KG1 (cell line): ENCODE measurements around the gene NUDT4.
"Not testable (repeated sequence)": the region's sequence is repeated elsewhere in the genome, so short reads cannot be mapped to it uniquely, and the experiment has no call there.

Experiments used
- DNase-seq: peaks from one replicate; lab custom pipeline; 2025; lab: John Stamatoyannopoulos, UW

Gene NUDT4

DNA sequence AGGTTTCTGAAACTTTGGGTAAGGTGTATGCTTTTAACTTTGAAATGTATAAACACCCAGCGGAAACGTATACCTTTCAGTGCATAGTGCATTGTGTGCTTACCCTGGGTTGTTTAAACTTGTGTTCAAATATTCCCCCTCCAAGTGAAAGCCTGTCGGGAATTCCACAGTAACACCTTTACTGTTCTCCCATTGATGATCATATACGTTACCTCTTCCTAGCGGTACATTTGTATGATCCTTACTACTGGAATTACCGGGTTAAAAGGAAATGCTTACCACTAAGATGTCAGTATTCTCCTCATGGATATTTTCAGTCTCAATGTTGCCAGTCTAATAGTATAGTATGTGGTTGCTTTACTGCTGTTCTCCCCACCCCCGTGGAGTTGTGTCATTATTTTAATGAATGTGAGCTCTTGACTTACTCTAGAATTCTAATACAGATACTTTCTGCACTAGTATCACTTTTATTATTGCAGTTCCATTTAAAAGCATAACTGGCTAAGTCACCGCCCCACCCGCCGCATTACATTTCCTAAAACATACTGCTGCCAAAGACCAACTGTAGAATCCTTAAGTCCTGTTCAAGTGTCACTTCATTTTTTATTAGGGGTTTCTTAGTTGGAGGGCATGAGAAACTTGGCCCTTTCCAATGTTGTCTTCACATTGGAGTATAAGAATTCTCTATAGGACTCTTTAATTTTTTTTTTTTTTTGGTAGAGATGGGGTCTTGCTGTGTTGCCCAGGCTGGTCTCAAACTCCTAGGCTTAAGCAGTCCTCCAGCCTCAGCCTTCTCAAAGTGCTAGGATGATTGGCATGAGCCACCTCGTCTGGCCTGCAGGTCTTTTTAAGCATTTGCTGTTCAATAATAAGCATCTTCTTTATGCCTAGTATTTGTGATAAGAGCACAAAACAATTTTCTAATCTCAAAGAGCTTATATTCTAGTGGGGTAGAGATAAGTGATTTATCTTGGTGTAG, 24.9 kb downstream of the NUDT4 start:
- no peak for DNase-seq

DNA sequence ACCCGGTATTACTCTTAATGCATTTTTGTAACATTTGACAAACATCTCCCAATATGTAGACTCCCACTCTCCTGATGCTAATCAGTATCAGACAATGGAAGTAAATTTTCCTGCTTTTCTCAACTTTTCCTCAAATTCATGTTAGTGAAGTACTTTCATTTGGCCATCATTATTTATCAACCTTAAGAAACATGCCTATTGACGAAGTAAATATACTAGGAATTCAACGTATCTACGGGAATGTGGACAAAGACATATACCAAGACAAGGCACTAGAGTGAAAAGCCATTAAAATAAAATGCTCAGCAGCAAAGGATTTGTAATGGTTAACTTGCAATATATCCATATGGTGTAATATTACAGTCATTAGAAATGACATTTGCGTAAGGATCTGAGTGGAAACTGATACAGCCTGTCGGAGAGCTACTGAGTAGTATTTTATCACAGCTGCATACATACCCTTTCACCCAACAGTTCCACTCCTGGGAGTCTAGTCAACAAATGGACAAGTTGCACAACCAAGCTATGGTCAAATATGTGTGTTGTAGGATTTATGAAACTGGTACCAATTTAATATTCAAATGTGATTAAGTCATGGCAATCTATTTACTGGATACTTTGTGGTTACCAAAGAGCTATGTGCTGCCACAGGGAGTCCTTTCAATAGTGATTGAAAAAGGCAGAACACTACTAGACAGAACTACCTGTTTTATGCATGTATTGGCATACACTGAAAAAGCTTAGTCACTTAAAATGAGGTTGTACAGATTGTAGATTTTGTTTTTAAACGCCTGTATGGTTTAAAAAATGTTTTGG, 26.5 kb downstream of the NUDT4 start:
- DNase-seq: no peak

DNA sequence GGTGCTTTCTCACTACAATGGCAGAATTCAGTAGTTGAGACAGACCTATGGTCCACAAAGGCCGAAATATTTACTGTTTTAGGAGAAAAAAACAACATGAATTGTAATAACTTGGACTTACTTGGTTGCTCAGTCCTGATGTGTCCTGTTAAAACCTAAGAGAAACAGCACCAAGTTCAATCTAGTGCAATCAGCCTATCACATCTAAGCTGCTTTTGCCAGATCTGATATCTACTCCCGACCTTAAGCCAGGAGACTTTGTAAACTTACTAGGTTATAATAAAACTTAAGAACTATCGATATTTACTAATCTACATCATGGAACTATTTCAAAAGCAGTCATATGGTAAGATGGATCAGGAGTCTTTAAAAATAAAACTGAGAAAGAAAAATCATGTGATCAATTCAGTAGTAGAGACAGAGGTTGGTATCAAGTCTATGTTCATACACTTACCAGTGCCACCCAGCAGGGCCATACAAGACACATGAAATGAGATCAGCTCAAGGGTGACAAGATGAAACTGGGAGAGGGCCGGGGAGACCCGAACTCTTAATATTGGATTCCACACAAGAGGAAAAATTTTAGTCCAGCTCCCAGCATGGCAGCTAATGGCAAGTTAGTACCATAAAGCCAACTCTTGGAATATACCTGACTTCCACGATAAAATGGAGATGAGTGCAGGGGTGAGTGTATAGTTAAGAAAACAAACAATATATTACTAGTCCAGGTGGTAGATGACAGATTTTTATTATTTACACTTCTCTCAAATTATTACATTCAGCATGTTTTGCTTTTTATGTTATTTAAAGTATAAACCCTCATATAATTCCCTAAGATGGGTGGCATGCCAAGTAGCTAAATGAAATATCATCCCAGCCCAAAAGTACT, 27.5 kb downstream of the NUDT4 start:
- DNase-seq: no peak

DNA sequence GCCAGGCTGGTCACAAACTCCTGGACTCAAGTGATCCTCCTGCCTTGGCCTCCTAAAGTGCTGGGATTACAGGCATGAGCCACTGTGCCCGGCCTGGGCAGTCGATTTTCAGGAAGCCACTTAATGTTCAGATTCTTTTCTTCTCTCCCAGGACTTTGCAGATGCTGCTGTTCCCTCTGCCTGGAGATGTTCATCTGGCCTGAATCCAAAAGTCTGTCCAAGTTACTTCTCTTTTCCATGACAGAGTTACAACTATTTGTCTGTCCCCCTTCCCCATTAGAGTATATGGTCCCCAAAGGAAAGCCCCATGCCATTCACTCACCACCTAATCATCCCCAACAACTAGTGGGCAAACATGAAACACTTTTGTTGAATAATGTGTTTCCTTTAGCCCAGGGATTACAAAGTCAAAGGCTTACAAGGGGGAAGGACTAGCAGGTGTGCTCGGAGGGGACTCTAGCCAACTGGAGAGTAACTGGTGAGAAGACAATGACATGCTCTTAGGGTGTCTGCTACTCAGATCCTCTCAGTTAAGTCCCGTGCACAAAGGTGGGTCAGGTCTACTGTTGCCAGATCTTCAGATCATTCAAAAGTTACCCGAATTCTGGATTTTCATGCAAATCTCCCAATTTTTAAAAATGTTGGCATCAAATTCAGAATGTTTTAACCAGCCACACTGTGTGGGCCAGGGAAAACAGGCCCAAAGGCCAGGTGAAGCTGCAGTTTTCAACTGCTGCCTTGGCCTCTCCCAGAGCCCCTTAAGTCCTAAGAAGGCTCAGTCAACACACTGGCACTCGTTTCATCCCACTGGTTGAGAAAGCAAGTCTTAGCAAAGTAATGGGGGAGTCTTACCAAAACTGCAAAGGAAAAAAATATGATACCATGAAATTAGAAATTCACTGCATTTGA, 29.6 kb downstream of the NUDT4 start:
- no peak for DNase-seq

DNA sequence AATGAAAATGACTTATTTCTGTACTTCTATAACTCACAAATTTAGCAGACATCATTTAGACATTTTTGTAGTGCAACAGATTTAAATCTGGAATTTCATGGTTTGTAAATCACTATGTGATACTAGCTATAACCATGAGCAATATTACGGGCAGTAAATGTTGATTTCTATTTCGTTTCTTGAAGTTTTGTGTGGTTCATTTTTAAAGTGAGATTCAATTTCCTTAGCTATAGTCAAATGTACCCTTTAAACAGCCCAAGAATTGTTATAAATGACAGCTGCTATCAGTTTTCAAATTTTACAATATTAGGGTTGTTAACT, 30.2 kb downstream of the NUDT4 start:
- DNase-seq: no peak

DNA sequence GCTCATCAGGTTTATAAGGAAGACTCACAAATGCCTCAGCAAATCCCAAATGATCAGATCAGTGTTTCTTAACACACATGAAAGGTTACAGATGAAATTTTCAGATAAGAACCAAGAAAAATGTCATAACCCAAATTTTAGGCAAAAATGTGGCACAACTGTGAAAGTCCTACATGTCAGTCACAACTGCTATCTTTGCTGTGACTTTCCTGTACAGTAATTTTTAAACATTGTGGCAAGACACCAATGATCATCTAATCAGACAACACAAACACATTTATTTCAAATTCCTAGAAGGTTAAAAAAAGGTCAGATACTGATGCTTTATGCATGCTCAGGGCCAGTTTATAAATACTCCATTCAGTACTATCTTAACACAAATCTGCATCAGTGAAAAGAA, 31.1 kb downstream of the NUDT4 start:
- no peak for DNase-seq

DNA sequence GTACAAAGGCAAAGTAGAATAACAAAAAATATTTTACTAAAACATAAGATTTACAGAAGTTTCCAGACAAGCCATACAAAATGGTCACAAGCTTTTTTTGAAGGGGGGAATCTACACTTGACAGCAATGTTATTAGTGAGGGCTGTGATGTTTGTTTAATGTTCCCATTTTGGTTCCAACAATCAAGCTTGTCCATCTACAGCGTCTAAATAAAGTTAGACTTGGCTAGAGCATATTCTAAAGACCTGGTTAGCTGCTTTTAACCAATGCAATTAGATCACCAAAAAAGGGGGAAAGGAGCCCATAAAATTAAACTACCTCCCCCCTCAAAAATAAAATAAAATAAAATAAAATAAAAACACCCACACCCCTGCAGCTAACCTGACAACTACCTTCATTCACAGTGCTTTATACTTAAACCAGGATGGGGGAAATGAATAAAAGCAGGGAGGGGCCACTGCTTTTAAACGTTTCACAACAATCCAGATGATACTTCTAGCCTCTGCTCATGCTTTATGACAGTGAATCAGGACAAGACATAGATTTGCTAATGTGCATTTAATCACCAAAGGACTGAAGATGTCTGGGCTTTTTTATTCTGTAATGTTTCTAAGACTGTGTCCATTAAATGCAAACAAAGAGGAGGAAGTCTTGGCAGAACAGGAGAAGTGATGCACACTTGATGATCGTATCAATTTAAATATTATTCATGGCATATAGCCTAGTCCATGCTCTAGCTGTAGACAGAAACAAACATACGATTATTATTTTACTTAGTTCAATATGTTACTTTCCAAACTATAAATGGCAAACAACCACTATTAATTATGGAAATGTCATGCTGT, 31.8 kb downstream of the NUDT4 start:
- DNase-seq: not testable (repeated sequence)

DNA sequence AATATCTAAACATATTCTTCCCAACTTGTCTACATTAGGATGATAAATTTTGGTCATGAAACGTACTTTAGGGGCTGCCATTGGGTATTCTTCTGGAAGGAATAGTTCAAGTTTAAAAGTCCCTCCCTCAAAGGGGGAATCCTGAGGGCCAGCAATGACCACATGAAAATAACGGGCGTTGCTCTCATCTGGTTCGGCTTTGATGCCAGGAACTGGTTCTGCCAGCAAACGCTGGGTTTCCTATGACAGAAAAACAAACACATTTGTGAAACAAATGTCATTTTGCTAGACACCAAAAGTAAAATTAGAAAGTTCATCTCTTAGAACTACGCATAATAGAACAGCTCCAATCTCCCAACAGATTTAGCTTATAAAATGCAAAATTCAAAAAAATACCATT, 33.3 kb downstream of the NUDT4 start:
- not testable (repeated sequence) for DNase-seq

DNA sequence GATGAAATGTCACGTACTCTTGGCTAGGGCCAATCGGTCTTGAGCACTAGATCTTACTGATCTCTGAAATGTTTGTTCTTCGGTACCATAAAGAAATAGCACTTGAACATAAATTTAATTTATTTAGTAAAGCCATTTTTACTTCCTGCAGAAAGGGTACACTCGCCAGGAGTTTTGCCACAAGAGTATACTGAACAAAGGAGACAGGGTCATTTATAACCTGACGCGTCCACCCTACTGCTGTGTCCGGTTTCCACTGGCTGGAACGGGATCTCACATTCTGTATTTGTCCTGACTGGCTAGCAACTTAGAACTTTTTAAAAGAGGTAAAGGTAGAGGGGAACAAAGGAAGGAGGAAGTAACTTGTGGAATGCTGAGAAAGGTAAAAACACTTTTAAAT, 34.7 kb downstream of the NUDT4 start:
- not testable (repeated sequence) for DNase-seq

DNA sequence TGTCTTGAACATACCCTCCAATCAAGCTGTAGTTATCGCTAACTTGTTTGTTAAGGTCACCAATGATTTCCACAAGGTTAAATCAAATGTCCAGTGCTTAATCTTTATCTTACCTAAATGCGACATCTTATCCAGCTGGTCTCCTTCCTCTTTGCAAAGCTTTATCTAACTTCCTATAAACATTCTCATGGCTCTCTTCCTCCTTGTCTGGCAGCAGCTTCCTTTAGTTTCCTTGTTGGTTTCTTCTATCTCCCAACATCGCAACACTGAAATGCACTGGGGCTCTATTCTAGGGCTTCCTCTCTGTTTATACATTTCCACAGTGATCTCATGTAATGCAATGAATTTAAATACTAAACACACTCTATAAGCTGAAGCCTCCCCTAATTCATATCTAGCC, 35.3 kb downstream of the NUDT4 start:
- DNase-seq: no peak

DNA sequence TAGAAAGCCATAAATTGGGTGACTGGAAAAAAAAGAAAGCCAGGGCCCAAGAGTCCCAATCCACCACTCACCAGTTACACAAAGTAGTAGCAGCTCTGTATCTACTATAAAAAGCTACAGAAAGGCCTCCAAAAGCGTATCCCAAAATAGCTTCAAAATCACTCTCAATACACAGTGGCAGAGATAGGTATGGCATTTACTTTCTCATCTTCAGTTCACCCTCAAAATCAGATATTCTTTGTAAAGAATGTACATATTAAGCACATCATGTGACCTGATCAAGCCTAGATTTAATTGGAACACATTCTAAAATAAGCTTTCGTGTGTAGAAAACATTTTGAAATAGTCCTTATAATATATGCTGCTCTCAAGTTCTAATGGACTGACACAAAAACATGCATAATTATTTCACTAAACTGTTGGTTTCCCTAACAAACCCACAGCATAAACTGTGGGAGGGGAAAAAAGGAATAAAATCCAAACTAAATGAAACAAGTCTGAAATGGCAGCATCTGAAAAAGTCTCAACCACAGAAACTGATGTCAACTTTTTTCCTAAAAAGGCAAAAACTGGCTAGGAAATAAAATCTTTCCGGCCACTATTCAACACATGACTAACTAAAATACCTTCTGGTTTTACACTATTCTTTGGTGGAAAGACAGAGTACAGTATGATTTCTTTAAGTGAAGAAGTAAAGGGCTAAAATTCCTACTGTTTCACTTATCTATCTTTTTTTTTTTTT, 38.2 kb downstream of the NUDT4 start:
- no peak for DNase-seq

DNA sequence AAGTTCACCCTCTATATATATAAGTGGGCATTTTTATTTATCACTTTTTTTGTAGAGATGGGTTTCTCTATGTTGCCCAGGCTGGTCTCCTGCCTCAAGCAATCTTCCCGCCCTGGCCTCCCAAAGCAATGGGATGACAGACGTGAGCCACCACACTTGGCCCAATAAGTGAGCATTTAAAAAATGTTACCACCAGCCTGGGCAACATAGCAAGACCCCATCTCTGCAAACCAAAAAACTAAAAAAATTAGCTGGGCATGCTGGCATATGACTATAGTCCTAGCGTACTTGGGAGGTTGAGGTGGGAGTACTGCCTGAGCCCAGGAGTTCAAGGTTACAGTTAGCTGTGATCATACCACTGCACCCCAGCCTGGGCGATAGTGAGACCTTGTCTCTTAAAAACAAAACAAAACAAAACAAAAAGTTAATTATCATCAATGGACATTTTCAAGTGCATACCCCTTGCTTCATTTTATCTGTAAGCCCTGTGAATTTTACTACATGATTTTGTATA, 40.3 kb downstream of the NUDT4 start:
- no peak for DNase-seq

DNA sequence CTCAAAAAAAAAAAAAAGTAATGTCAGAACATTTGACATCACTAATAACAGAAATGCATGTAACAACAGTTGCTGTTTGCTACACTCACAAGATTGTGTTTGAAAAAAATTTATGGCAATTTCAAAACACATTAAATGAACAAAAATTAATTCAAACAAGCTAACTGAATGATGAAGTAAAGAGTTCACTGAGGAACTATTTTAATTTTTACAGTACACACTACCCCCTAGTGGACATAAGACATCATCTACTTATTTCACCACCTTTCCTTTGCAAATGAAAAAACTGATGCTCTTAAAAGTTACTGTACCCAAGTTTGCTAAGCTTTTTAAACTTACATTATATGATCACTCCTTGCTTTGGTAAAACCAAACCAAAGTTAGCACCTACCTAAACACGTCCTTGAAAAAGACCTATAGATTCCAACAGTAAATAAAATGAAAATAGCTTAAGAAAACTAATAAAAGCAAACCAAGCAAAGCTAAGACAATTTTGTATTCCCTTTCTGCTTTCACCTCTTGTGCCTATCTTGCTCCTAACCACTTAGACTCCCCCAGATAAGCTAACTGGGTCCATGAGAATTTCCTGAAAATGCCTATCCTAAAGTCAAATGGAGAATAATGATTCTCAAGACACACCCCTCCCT, 41.8 kb downstream of the NUDT4 start:
- peak; percentile 48 for DNase-seq

DNA sequence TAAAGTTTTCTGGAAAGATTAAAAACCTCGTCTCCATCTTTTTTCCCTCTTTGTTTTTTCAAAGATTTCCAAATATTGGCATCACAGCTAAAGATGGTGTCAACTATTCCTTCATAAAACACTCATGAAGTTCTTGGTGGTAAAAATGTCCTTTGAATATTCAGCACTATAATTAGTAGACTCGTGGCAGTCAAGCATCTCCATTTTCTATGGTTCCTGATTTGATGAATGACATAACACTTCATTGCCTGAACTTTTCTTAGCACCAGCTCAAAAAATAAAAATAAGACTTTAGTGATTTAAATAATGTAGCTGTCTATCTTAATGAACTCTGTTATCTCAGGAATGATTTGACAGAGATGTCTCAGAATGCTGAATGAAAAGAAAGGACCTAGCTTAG, 44.3 kb downstream of the NUDT4 start:
- DNase-seq: no peak

DNA sequence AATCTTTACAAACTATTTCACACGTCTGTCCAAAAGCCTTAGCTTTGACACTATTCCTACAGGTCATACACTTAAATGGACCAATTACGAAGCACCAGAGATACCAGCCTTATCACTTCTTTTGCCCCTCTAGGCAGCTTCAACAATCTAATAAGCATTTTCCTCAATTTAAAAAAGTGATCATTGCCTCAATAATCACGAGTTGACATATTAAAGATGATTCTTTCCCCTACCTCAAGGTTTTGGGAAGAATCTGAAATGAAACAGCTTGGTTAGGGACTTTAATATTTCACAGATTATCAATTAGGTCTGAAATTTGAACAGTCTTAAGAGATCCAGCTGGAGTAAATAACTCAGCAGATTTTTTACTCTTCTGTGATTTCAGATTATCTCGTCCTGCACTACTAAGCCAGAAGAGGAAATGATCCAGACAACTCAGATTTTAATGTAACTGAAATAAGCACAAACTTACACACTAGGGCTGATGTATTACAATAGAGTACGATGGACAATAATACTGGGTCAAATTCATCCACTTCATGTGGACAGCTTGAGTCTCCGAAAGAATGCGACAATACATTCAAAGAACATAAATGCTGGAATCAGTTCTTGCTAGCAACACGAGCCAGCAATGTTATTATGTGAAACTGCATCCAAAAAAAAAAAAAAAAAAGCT, 48.1 kb downstream of the NUDT4 start:
- no peak for DNase-seq

DNA sequence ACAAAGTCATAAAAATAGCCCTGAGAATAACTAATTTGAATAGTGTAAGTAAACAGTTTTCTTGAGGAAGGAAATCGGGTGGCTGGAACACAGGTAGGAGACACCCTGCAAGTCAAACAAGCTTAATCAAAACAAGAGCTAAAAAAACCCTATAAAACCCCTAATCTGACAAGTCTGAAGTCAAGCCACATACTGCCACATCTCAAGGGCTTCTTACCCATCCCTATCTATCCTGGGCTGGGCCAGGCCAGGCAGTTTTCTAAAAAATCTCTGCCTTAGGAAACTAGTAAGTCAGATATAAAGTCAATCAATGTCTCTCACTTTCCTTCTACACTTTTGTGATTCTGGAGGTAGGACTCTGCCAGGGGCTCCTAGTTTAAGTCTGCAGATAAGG, 48.7 kb downstream of the NUDT4 start:
- no peak for DNase-seq

DNA sequence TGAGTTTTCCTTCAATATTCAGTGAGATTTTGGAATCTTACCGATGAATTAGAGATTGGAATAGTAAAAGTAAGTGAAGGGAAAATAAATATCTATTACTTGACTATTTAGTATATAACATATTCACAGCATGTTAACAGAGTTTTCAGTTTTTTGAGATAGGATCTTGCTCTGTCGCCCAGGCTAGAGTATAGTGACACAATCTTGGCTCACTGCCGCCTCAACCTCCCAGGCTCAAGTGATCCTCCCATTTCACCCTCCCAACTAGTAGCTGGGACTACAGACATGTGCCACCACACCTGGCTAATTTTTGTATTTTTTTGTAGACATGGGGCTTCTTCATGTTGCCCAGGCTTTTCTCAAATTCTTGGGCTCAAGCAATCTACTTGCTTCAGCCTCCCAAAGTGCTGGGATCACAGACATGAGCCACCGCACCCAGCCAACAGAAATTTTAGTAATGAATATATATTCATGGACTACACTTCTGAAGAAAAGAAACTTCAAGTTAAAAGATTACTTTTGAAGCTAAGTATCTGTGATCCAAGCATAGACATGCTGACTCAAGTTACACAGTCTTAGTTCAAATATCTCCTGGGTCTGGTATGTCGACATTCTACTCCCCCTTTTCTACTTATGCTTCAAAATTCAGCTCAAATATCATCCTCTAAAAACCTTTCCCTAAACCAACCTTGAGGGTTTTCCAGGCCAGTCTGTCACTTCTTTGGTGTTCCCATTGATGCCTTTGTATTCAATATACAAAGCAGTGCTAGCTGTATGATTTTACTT, 50.2 kb downstream of the NUDT4 start:
- no peak for DNase-seq
